Stimulated activated naive CD8-positive, alpha-beta T cell treated with anti-CD3 and anti-CD28 coated beads, Interleukin-15, amount 100 ng/mL, for 72 hours (primary cell): ENCODE results near the gene PYGO1.
"Not testable (repeated sequence)": the region's sequence is repeated elsewhere in the genome, so short reads cannot be mapped to it uniquely, and the experiment has no call there.

Experiments used
- ATAC-seq: fragments of 150-1000 bp; cut with Tn5 transposase; 2 replicates; pipeline ENCODE4 v1.10.0; 2021; ENCODE audit warnings: mild to moderate bottlenecking, moderate library complexity
- DNase-seq, 2 donors: peaks; one replicate each; pipeline ENCODE4 v3.0.0; 2021 to 2022
- H3K27ac Mint-ChIP-seq, 2 donors: one replicate each; pipeline ENCODE4 v1.8.0; 2022; ENCODE audit warnings: mild to moderate bottlenecking in 2 of 2, mixed read lengths in 2 of 2, moderate library complexity in 2 of 2
- H3K27me3 Mint-ChIP-seq: one replicate; pipeline ENCODE4 v1.8.0; 2022; ENCODE audit warnings: mixed read lengths
- H3K4me1 Mint-ChIP-seq: one replicate; pipeline ENCODE4 v1.8.0; 2022; ENCODE audit warnings: mild to moderate bottlenecking, mixed read lengths
- H3K4me3 Mint-ChIP-seq, 2 donors: one replicate each; pipeline ENCODE4 v1.8.0; 2022; ENCODE audit warnings: mild to moderate bottlenecking in 2 of 2, mixed read lengths in 2 of 2, moderate library complexity in 1 of 2
- H3K9me3 Mint-ChIP-seq, 2 donors: one replicate each; pipeline ENCODE4 v1.8.0; 2022; ENCODE audit warnings: mixed read lengths in 2 of 2

Gene PYGO1

DNA sequence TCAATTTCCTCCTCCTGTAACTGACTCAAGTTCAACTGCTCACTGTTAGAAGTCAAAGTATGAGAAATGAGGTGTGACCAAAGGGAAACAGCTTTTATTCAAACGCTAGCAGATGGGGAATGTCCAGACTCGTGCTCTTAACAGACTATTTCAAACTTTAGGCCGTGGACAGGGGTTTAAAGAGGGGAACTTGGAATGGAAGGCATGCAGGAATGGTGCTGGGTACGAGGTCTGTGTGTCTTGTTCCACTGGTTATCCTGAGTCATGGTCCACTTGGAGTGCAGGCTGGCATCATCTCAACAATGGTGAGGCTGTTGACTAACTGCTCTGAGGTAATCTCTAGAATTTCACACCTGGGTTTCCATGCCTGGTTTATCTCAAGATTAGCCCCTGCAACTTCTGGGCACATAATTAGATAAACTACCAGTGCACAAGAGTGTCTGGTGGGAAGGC is 57.3 kb downstream of the PYGO1 start:
- H3K27me3 Mint-ChIP-seq = peaks cover 20% of the 10 kb centered on the region
- H3K4me1 Mint-ChIP-seq = peaks cover 6% of the 10 kb centered on the region
- no peak overlapping the region for H3K4me3 Mint-ChIP-seq
- no peak for DNase-seq
- H3K9me3 Mint-ChIP-seq = no peaks in the 10 kb centered on the region
- no peak for ATAC-seq
- no peak overlapping the region for H3K27ac Mint-ChIP-seq

DNA sequence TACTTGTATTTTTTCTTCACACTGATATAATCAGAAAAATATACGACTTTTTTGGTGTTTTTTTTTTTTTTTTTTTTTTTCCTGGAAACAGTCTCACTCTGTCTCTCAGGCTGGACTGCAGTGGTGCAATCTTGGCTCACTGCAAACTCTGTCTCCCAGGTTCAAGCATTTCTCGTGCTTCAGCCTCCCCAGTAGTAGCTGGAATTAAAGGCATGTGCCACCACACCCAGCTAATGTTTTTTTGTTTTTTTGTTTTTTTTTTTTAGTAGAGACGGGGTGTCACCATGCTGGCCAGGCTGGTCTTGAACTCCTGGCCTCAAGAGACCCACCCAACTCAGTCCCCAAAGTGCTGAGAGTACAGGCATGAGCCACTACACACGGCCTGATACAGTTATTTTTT is 59.3 kb downstream of the PYGO1 start:
- Mint-ChIP-seq H3K27ac (no peak overlapping the region), H3K27me3 (peaks cover 35% of the 10 kb centered on the region), H3K4me3 (no peak overlapping the region), H3K9me3 (no peaks in the 10 kb centered on the region), H3K4me1 (peaks cover 6% of the 10 kb centered on the region)
- ATAC-seq = no peak
- no peak for DNase-seq

DNA sequence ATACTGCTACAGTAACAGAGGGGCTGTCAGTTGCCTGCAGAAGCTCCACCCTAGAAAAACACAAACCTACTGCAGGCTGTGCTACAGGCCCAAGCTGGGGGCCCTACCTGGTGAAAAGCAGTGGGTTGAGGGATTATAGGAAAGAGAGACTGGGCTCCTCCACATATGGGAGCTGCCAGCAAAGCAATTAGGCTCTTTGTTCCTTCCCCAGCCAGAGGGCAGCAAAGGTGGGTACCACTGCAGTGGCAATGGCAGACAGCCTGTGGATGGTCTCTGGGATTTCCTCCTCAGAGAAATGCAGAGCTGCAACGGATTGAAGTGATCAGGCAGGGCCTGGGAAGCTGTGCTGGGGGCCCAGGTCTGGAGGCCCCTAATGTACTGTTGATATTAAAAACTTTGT is 61.0 kb downstream of the PYGO1 start:
- Mint-ChIP-seq H3K9me3 (no peaks in the 10 kb centered on the region), H3K27ac (no peak overlapping the region), H3K4me3 (no peak overlapping the region), H3K27me3 (peaks cover 43% of the 10 kb centered on the region), H3K4me1 (peaks cover 6% of the 10 kb centered on the region)
- DNase-seq (no peak), ATAC-seq (no peak)

DNA sequence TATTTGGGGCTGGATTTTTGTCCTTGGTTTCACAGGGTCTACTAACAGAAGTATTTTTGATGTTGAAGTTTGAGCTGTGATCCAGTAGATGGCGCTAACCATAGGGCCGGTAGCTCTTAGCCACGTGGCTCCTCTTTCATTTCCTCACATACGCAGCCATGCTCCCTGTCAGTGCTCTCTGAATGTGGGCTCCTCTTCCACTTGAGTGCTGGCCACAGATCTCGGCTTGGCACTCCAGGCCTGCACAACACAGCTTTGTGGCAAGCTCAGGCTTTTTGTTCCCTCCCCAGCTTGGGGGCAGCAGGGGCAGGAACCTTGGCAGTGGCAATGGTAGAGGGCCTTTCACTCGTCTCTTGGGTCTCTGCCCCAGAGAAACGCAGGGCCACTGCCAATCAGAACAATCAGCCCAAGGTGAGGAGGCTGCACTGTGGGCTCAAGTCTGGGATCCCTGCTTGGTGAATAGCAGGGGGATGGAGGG is 61.5 kb downstream of the PYGO1 start:
- H3K4me3 Mint-ChIP-seq = no peak overlapping the region
- peaks cover 48% of the 10 kb centered on the region for H3K27me3 Mint-ChIP-seq
- no peaks in the 10 kb centered on the region for H3K9me3 Mint-ChIP-seq
- ATAC-seq (peak; percentile 79), DNase-seq (peak in 1 of 2 donors; percentile 14)
- H3K4me1 Mint-ChIP-seq = peaks cover 6% of the 10 kb centered on the region
- no peak overlapping the region for H3K27ac Mint-ChIP-seq

DNA sequence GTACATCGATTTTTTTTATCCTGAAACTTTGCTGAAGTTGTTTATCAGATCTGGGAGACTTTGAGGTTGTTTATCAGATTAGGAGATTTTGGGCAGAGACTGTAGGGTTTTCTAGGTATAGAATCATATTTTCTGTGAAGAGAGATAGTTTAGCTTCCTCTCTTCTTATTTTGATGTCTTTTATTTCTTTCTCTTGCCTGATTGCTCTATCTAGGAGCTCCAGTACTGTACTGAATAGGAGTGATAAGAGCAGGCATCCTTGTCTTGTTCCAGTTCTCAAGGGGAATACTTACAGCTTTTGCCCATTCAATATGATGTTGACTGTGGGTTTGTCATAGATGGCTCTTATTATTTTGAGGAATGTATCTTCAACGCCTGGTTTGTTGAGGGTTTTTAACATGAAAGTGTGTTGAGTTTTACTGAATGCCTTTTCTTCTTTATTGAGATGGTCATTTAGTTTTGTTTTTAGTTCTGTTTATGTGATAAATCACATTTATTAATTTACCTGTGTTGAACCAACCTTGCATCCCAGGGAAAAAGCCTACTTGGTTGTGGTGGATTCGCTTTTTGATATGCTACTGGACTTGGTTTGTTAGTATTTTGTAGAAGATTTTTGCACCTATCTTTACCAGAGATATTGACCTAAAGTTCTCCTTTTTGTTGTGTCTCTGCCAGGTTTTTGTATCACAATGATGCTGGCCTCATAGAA is 65.2 kb downstream of the PYGO1 start:
- peaks cover 6% of the 10 kb centered on the region for H3K4me1 Mint-ChIP-seq
- H3K27ac Mint-ChIP-seq = no peak overlapping the region
- H3K9me3 Mint-ChIP-seq = no peaks in the 10 kb centered on the region
- H3K27me3 Mint-ChIP-seq = peaks cover 55% of the 10 kb centered on the region
- no peak for DNase-seq
- ATAC-seq = no peak
- no peak overlapping the region for H3K4me3 Mint-ChIP-seq

DNA sequence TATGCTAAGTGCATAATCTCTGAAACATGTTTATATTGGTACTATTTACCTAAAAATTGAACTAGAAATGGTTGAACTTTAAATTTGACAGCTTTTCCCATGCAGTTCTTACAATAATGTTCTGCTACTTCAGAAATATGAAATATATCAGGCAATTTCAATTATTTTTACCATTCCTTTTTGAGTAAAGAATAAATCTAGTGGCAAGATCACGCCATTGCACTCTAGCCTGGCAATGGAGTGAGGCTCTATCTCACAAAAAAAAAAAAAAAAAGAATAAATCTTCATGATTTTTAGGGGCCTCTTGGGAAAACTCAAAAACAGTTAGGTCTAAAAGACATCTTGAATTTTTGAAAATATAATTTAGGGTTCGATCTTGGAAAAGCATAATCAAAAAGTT is 69.5 kb downstream of the PYGO1 start:
- ATAC-seq (no peak), DNase-seq (no peak)
- no peak overlapping the region for H3K4me3 Mint-ChIP-seq
- no peaks in the 10 kb centered on the region for H3K9me3 Mint-ChIP-seq
- no peak overlapping the region for H3K27ac Mint-ChIP-seq
- no peaks in the 10 kb centered on the region for H3K4me1 Mint-ChIP-seq
- H3K27me3 Mint-ChIP-seq = peaks cover 27% of the 10 kb centered on the region

DNA sequence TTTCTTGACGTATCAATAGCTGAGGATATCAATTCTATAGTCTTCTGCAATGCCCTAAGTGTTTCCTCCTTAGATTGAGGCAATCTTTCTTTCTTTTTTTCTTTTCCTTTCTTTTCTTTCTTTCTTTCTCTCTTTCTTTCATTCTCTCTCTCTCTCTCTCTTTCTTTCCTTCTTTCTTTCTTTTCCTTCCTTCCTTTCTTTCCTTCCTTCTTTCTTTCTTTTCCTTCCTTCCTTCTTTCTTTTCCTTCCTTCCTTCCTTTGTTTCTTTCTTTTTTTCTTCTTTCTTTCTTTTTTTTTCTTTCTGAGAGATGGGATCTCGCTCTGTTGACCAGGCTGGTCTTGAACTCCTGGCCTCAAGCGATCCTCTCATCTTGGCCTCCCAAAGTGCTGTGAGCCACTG is 70.1 kb downstream of the PYGO1 start:
- DNase-seq = no peak
- Mint-ChIP-seq H3K4me3 (no peak overlapping the region), H3K9me3 (no peaks in the 10 kb centered on the region), H3K4me1 (no peaks in the 10 kb centered on the region), H3K27me3 (peaks cover 21% of the 10 kb centered on the region), H3K27ac (peak overlapping the region in 1 of 2 donors; percentile 27)
- ATAC-seq = no peak

DNA sequence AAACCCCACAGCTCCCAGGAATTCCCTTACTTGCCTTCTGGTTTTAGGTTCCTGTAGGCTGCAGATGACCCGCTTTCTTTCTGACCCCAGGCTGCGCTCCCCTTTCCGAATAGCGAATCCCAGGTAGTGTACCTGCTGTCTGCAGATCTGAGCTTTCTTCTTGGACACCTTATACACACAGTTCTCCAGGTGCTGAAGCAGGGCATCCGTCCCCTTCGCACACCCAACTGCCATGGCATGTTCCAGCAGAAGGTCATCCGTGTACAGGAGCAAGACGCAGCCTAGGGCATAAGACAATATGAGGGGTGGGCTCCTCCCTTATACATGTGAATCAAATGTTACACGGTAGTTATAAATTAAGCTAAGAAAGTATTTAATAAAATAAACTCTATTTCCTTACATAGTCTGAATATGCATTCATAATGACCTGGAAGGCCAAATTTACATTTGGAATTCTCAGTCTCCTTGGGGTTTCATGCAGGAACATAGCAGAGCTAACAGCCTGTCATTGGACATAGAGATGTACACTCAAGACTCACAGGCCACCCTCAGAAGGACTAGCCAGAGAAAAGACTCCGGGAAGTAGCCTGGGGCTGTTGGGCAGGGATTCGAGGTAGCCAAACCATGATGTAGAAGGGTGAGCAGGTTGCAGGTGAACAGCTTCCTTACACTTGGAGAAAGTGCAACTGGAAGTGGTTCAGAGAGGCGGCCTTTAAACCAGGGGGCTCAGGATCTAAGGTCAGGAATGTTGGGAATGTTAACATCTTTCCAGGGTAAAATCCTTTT is 72.0 kb downstream of the PYGO1 start:
- H3K4me1 Mint-ChIP-seq = no peaks in the 10 kb centered on the region
- H3K27ac Mint-ChIP-seq = no peak overlapping the region
- H3K9me3 Mint-ChIP-seq = no peaks in the 10 kb centered on the region
- DNase-seq (no peak), ATAC-seq (no peak)
- peaks cover 3% of the 10 kb centered on the region for H3K27me3 Mint-ChIP-seq
- no peak overlapping the region for H3K4me3 Mint-ChIP-seq

DNA sequence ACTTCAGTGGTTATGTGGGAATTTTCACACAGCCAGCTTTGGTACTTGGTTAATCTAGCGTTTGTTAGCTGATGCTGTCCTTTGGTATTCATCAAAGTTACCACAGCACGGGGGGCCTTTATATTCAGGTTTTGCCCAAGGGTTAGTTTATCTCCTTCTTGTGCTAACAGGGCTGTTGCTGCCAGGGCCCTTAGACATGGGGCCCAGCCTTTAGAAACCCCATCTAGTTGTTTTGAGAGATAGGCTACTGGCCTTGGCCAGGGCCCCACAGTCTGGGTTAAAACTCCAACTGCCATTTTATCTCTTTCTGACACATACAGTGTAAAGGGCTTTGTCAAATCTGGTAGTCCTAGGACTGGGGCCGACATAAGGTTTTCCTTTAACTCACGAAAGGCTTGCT is 72.7 kb downstream of the PYGO1 start:
- Mint-ChIP-seq H3K4me3 (no peak overlapping the region), H3K27me3 (no peaks in the 10 kb centered on the region)
- ATAC-seq = no peak

DNA sequence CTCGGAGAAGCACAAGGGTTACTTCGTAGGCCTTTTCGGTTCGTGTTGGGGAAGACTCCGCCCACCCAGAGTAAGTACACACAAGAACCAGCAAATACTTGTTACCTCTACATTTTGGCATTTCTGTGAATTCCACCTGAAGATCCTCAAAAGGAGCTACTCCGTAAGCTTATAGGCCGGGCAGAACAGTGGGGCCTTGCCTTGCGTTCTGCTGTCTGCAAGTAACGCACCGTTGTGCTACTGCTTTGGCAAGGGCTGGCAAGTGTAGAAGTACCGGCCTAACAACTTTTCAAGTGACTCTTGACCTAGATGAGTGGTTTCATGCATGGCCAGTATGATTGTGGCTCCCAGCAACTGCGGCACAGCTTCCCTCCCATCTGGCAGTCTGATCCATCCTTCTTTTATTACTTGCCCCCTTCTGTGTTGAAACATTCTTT is 73.7 kb downstream of the PYGO1 start:
- no peak for ATAC-seq
- Mint-ChIP-seq H3K4me1 (no peaks in the 10 kb centered on the region), H3K27ac (no peak overlapping the region), H3K4me3 (no peak overlapping the region), H3K9me3 (no peaks in the 10 kb centered on the region), H3K27me3 (no peaks in the 10 kb centered on the region)
- no peak for DNase-seq

More for the DNA sequence above, 72.7 kb downstream of the PYGO1 start:
- Mint-ChIP-seq H3K9me3 (no peaks in the 10 kb centered on the region), H3K4me1 (no peaks in the 10 kb centered on the region), H3K27ac (no peak overlapping the region)
- DNase-seq = no peak

DNA sequence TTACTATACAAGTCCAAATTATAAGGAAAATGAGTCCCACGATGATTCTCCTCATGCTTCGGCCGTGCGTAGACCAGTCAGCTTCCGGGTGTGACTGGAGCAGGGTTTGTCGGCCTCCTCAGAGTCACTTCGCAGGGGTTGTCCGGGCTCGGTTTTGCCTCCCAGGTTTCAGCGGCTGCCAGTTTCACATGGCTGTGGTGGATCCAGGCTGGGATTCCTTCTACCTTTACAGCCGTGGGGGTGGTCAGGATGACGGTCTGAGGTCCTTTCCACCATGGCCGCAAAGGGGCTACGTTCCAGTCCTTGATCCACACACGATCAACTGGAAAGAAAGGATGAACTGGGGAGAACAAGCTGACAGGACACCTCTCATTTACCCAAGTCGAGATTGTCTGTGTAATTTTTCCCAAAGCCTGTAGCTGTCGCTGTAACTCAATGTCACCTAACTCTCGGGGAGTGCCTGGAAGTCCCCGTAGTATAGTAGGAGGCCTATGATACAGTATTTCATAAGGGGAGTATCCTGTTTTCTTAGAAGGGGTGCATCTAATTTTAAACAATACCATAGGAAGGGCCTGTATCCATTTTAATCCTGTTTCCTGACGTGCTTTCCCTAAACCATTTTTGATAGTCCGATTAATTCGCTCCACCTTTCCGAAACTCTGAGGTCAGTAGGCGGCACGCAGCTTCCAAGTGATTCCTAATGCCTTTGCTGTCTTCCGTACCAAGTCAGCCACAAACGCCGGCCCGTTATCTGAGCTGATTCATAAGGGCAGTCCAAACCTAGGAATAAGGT is 74.3 kb downstream of the PYGO1 start:
- H3K4me3 Mint-ChIP-seq, H3K9me3 Mint-ChIP-seq, H3K27me3 Mint-ChIP-seq, ATAC-seq, H3K4me1 Mint-ChIP-seq, H3K27ac Mint-ChIP-seq: not testable (repeated sequence)
- DNase-seq = peak in 1 of 2 donors; percentile 14

DNA sequence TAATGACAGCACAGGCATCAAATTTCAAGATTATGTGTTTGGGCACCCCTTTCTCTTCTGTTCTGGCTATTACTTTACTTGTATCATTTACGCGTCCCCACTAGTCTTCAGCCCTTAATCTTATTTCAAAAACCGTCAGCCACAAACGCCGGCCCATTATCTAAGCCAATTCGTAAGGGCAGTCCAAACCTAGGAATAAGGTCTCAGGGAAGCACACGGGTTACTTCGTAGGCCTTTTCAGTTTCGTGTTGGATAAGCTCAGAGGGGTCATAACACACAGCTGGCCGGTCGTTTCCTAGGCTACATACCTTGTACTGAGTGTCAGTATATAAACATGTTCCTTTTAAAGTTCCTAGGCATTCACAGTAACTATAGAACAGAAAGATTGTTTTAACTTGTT is 75.0 kb downstream of the PYGO1 start:
- Mint-ChIP-seq H3K4me3 (no peak overlapping the region), H3K9me3 (no peaks in the 10 kb centered on the region), H3K27ac (no peak overlapping the region), H3K27me3 (no peaks in the 10 kb centered on the region), H3K4me1 (no peaks in the 10 kb centered on the region)
- ATAC-seq = no peak
- DNase-seq = no peak

DNA sequence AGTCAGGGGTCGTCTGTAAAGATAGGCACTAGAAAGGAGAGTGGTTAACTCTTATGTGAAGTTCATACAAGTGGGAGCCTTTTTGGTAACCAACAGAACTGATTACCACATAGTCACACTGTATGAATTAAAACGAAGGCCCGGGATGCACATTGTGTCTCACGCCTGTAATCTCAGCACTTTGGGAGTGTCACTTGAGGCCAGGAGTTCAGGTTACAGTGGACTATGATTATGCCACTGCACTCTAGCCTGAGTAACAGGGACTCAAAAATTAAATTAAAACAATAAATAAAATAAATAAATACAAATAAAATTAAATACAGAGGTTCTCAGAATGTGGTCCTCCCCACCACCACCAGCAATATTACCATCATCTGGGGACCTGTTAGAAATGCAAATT is 80.6 kb downstream of the PYGO1 start:
- H3K9me3 Mint-ChIP-seq = peaks cover 0 to 7% of the 10 kb centered on the region in 2 donors
- H3K27ac Mint-ChIP-seq = no peak overlapping the region
- no peaks in the 10 kb centered on the region for H3K4me1 Mint-ChIP-seq
- no peak overlapping the region for H3K4me3 Mint-ChIP-seq
- no peak for DNase-seq
- H3K27me3 Mint-ChIP-seq = peaks cover 23% of the 10 kb centered on the region
- ATAC-seq = no peak

DNA sequence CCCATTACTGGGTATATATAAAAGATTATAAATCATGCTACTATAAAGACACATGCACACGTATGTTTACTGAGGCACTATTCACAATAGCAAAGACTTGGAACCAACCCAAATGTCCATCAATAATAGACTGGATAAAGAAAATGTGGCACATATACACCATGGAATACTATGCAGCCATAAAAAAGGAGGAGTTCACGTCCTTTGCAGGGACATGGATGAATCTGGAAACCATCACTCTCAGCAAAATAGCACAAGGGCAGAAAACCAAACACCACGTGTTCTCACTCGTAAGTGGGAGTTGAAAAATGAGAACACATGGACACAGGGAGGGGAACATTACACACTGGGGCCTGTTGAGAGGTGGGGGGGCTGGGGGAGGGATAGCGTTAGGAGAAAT is 82.7 kb downstream of the PYGO1 start:
- not testable (repeated sequence) for ATAC-seq, H3K4me3 Mint-ChIP-seq, DNase-seq, H3K27ac Mint-ChIP-seq, H3K9me3 Mint-ChIP-seq, H3K4me1 Mint-ChIP-seq
- H3K27me3 Mint-ChIP-seq = peaks cover 28% of the 10 kb centered on the region

DNA sequence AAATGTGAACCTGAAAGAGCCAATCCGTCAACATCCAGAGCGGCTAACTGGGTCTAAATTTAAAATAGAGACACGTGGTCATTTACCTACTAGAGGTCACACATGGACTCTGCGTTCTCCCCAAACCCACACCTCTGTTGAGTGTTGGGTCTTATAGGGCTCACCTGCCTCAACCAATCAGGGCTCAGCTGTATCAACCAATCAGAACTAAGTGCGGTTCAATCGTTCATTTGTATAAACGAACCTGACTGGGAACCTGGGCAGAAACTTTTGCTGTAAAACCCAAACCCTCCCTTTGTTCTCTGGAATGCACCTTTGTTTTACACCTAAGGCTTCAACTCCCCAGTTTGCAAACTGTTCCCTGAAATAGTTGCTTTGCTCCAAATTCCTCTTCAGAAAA is 89.0 kb downstream of the PYGO1 start:
- H3K27me3 Mint-ChIP-seq = peaks cover 20% of the 10 kb centered on the region
- DNase-seq (no peak), ATAC-seq (no peak)
- H3K4me1 Mint-ChIP-seq = peaks cover 21% of the 10 kb centered on the region
- peaks cover 0 to 2% of the 10 kb centered on the region in 2 donors for H3K9me3 Mint-ChIP-seq
- H3K27ac Mint-ChIP-seq = no peak overlapping the region
- peak overlapping the region in 1 of 2 donors; percentile 86 for H3K4me3 Mint-ChIP-seq
